OCI-LY7 (cell line): ENCODE measurements around the gene USP31. TPM values are rescaled to one million over a fixed set of nuclear protein-coding genes. Genes with fewer than 3 reads are reported as not detected.

Experiments
- BruUV-seq: library from RNA; stranded (reverse); fragments of 400-500 nt; replicated peaks from 2 replicates; lab custom pipeline; 2021; lab: Mats Ljungman, UMichigan
- CTCF ChIA-PET: fragments of 300-600 bp; sonication (Branson Sonifier 250); formaldehyde crosslinking; loops from one replicate; lab custom pipeline; 2022; ENCODE audit warnings: antibody characterized with exemption; ENCODE audit not compliant: unreplicated experiment; lab: Charles Lee
- POLR2A ChIA-PET: fragments of 300-600 bp; sonication (Branson Sonifier 250); formaldehyde crosslinking; loops from one replicate; lab custom pipeline; 2022; ENCODE audit warnings: antibody characterized with exemption; lab: Charles Lee
- DNase-seq: peaks from one replicate; pipeline ENCODE4 v3.0.0-alpha.2; 2015; ENCODE audit warnings: low spot score
- H2AFZ ChIP-seq: fragments of 200-600 bp; sonication (generic), shearing (Covaris generic); 2 replicates; pipeline ENCODE4 v1.6.1; 2014; ENCODE audit warnings: mild to moderate bottlenecking, antibody characterized with exemption, low read length, moderate library complexity
- H3K27ac ChIP-seq: fragments of 200-600 bp; sonication (generic); 2 replicates; pipeline ENCODE4 v1.5.1; 2014; ENCODE audit warnings: mixed run types, low read depth, mild to moderate bottlenecking, moderate library complexity, low read length, inconsistent platforms; ENCODE audit not compliant: poor library complexity, severe bottlenecking
- H3K36me3 ChIP-seq: fragments of 200-600 bp; sonication (generic); 2 replicates; pipeline ENCODE4 v1.6.1; 2014; ENCODE audit warnings: mild to moderate bottlenecking, antibody characterized with exemption, low read length, moderate library complexity, mixed read lengths; ENCODE audit not compliant: insufficient read depth
- H3K4me1 ChIP-seq: fragments of 200-600 bp; sonication (generic); 2 replicates; pipeline ENCODE4 v1.5.1; 2014; ENCODE audit warnings: mild to moderate bottlenecking, low read length; ENCODE audit not compliant: insufficient read depth, poor library complexity, severe bottlenecking
- H3K4me2 ChIP-seq: fragments of 200-600 bp; sonication (generic); 2 replicates; pipeline ENCODE4 v1.6.1; 2014; ENCODE audit warnings: mild to moderate bottlenecking, low read length
- H3K4me3 ChIP-seq: fragments of 200-600 bp; sonication (generic); 2 replicates; pipeline ENCODE4 v1.5.1; 2014; ENCODE audit warnings: mild to moderate bottlenecking, low read depth, low read length; ENCODE audit not compliant: poor library complexity, severe bottlenecking
- H3K79me2 ChIP-seq: fragments of 200-600 bp; sonication (generic); 2 replicates; pipeline ENCODE4 v1.6.1; 2016; ENCODE audit warnings: low read depth, mild to moderate bottlenecking, low read length, moderate library complexity, mixed read lengths; ENCODE audit not compliant: insufficient read depth
- H3K9me2 ChIP-seq: fragments of 200-600 bp; sonication (generic); 2 replicates; pipeline ENCODE4 v1.6.1; 2016; ENCODE audit warnings: mild to moderate bottlenecking, low read length, mixed read lengths; ENCODE audit not compliant: insufficient read depth
- H3K9me3 ChIP-seq: fragments of 200-600 bp; sonication (generic); 2 replicates; pipeline ENCODE4 v1.6.1; 2014; ENCODE audit warnings: mild to moderate bottlenecking, mixed run types, low read length, mixed read lengths
- H4K20me1 ChIP-seq: fragments of 200-600 bp; sonication (generic); 2 replicates; pipeline ENCODE4 v1.6.1; 2014; ENCODE audit warnings: mild to moderate bottlenecking, antibody characterized with exemption, low read length, moderate library complexity, mixed read lengths; ENCODE audit not compliant: insufficient read depth
- EZH2phosphoT487 ChIP-seq: fragments of 200-600 bp; sonication (generic); IDR thresholded peaks from 2 replicates; pipeline ENCODE4 v1.6.1; 2018; ENCODE audit warnings: low read depth, borderline replicate concordance, mild to moderate bottlenecking, mixed run types, antibody characterized with exemption, low read length, moderate library complexity, mixed read lengths
- intact Hi-C: fragments of 100-400 bp; cut with micrococcal nuclease; formaldehyde crosslinking; loops from one replicate; pipeline ENCODE4 v1.10.0; 2022; ENCODE audit not compliant: unreplicated experiment
- total RNA-seq, 2 experiments: library from RNA; depleted of rRNA in 1 of 2; stranded (reverse); fragments of >200 nt in 1 of 2; shearing (Covaris generic) in 1 of 2; gene quantifications; 2 replicates each; pipeline ENCODE4 v1.2.3, GENCODE V29; 2014 to 2022
- TF ChIP-seq, protein P1 (sequence below): fragments of 200-600 bp; sonication (generic); conservative IDR thresholded peaks from 2 replicates; pipeline ENCODE4 v1.5.1; 2014; ENCODE audit warnings: mild to moderate bottlenecking, antibody characterized with exemption, low read length, moderate library complexity, mixed read lengths

USP31 gene
- total RNA-seq, 2 experiments from 2014 or later, result 9.0 to 12.2 TPM

DNA sequence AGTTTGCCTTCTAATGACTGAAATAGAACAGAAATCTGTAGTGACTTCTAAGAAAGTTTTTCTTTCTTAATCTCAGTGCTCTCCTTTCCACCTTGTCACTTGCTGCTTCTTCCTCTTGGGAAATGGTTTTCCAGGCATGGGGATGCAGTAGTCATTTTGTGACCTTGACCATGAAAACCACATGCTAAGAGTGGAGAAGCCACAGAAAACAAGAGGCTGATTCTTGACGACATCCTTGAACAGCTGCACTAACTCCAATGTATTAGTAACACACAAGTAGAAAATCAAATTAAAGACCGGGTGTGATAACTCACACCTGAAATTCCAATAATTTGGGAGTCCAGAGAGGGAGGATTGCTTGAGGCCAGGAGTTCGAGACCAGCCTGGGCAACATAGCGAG lies 15.5 kb upstream of the USP31 start:
- Histone ChIP-seq H3K79me2 (no peaks in the 10 kb centered on the region), H2AFZ (no peak overlapping the region), H3K4me1 (peaks cover 12% of the 10 kb centered on the region), H3K9me3 (no peaks in the 10 kb centered on the region), H4K20me1 (no peaks in the 10 kb centered on the region), H3K36me3 (no peaks in the 10 kb centered on the region), H3K4me3 (no peak overlapping the region), H3K9me2 (no peaks in the 10 kb centered on the region), H3K27ac (no peak overlapping the region), H3K4me2 (no peak overlapping the region)
- CTCF ChIA-PET, result no interaction called here
- intact Hi-C loops, result no loop called here
- TF ChIP-seq, protein P1, sequence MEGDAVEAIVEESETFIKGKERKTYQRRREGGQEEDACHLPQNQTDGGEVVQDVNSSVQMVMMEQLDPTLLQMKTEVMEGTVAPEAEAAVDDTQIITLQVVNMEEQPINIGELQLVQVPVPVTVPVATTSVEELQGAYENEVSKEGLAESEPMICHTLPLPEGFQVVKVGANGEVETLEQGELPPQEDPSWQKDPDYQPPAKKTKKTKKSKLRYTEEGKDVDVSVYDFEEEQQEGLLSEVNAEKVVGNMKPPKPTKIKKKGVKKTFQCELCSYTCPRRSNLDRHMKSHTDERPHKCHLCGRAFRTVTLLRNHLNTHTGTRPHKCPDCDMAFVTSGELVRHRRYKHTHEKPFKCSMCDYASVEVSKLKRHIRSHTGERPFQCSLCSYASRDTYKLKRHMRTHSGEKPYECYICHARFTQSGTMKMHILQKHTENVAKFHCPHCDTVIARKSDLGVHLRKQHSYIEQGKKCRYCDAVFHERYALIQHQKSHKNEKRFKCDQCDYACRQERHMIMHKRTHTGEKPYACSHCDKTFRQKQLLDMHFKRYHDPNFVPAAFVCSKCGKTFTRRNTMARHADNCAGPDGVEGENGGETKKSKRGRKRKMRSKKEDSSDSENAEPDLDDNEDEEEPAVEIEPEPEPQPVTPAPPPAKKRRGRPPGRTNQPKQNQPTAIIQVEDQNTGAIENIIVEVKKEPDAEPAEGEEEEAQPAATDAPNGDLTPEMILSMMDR, result no peak
- TF ChIP-seq EZH2phosphoT487, result no peak
- POLR2A ChIA-PET, result interaction anchor here (0.6 kb wide), 1 partner anchor 341 kb away, joined by 3 read pairs; no protein-coding TSS in a partner anchor
- no TSS peak for BruUV-seq
- DNase-seq, result no peak

DNA sequence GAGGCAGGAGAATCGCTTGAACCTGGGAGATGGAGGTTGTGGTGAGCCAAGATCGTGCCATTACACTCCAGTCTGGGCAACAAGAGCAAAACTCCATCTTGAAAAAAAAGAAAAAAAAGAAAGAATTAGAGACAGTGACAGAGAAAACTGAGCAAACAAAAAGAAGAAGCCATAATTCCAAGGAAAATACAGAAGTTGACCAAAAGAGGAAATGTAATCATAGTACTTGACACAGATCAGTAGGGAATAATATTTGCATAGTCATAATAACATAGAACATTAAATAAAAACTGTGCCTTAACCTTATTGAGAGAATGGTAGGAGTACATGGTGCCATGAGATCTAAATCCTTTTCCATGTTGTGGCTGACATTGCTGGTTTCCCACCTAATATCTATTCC lies 14.7 kb upstream of the USP31 start:
- H3K4me2 ChIP-seq, result no peak overlapping the region
- intact Hi-C loops, result no loop called here
- CTCF ChIA-PET, result no interaction called here
- H3K9me3 ChIP-seq, result no peaks in the 10 kb centered on the region
- DNase-seq, result no peak
- peaks cover 12% of the 10 kb centered on the region for H3K4me1 ChIP-seq
- TF ChIP-seq EZH2phosphoT487, result no peak
- TF ChIP-seq, protein P1, result no peak
- POLR2A ChIA-PET, result no interaction called here
- H3K4me3 ChIP-seq, result no peak overlapping the region
- H3K36me3 ChIP-seq, result no peaks in the 10 kb centered on the region
- H3K79me2 ChIP-seq, result no peaks in the 10 kb centered on the region
- no peaks in the 10 kb centered on the region for H3K9me2 ChIP-seq
- no peak overlapping the region for H2AFZ ChIP-seq
- no TSS peak for BruUV-seq
- no peak overlapping the region for H3K27ac ChIP-seq
- H4K20me1 ChIP-seq, result no peaks in the 10 kb centered on the region

DNA sequence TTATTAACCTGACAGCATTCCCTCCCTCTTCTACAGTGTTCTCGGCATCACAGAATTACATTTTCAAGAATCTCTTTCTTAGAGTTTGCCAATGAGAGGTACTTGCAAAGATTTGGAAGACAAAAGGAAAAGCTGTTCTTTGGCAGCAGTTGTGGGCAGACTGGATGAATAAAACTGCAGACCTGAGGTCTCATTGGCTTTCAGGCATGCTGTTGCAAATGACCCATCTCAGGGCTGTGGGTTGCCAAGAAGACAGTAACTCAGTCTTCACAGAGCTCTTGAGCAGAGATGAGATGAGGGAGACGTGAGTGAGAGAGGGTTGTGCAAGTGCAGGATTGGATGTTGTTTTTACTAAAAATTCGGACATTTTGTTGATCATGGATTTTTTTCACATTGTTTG lies 11.3 kb upstream of the USP31 start:
- BruUV-seq, result no TSS peak
- Histone ChIP-seq H3K9me3 (no peaks in the 10 kb centered on the region), H3K27ac (no peak overlapping the region), H2AFZ (no peak overlapping the region), H3K4me2 (no peak overlapping the region), H3K4me1 (peaks cover 21% of the 10 kb centered on the region), H3K79me2 (no peaks in the 10 kb centered on the region), H3K36me3 (no peaks in the 10 kb centered on the region), H3K4me3 (no peak overlapping the region), H3K9me2 (no peaks in the 10 kb centered on the region), H4K20me1 (no peaks in the 10 kb centered on the region)
- TF ChIP-seq, protein P1, result no peak
- intact Hi-C loops, result no loop called here
- DNase-seq, result no peak
- ChIA-PET POLR2A (no interaction called here), CTCF (no interaction called here)
